ENCODE results near the gene TOR1B. TPM values are rescaled to one million over a fixed set of nuclear protein-coding genes. Genes with fewer than 3 reads are reported as not detected.

TOR1B gene
- total and polyA plus RNA-seq, 2 of the 4 experiments (the other 2 are of a cell fraction) = 15.6 to 21.0 TPM

DNA sequence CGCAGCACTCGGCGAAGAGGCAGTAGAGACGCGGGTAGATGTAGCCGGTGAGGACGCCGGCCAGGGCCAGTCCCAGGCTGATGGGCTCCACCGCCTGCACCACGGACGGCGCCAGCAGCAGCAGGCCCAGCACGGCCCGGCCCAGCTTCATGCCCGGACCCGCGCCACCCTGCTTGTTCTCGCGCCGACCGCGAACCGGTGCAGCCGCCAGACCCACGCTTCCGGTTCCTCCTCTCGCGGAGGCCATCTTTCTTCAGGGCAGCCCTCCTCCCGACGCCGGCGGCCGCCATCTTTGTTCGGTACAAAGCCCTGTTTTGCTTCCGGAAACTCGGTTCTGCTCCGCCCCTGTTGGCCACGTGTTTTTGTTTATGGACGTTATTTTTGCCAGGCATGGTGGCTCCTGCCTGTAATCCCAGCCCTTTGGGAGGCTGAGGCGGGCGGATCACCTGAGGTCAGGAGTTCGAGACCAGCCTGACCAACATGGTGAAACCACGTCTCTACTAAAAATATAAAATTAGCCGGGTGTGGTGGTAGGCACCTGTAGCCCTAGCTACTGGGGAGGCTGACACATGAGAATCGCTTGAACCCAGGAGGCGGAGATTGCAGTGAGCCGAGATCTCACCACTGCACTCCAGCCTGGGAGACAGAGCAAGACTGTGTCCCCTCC, 21.1 kb downstream of the TOR1B start, which contains the start of gene TOR1A:
Gene TOR1A, minus strand, starts transcription at position 202 of the 667 bp plus-strand sequence. Its CDS starts 51 bp downstream, at position 151.
- ChIA-PET POLR2A (ENCODE audit: unreplicated experiment) (no interaction called here), CTCF (no interaction called here)
- intact Hi-C loops (cut with micrococcal nuclease) = no loop called here
- peak within 1 kb of the TSS; percentile 95 for H3K4me2 ChIP-seq (ENCODE audit: low read depth, low read length)
- peaks cover 6% of the 10 kb centered on the region; the same call in 1 of the 2 replicates for H3K9me1 ChIP-seq (ENCODE audit: insufficient read depth, low read length)
- no TSS peak for BruUV-seq (replicated peaks)
- H3K27me3 ChIP-seq (ENCODE audit: control insufficient read depth, insufficient read depth, low read length) = no peaks in the 10 kb centered on the region
- ATAC-seq (ENCODE audit: low read depth) (peak; percentile 94), DNase-seq (peak; percentile 92)
- peak within 1 kb of the TSS; percentile 85 for H3K4me3 ChIP-seq (ENCODE audit: insufficient read depth, low read depth, low read length)
- peak within 1 kb of the TSS; percentile 74 for H2AK5ac ChIP-seq (ENCODE audit: low read depth, low read length)
- in situ Hi-C loops (cut with MboI; ENCODE audit: low sequenced_read_pairs) = no loop called here
- H2BK15ac ChIP-seq (ENCODE audit: low read depth, low read length) = no peak within 1 kb of the TSS
- peak within 1 kb of the TSS; percentile 37; the same call in 1 of the 2 replicates for H4K5ac ChIP-seq (ENCODE audit: low read depth, low read length)
- WGBS, 2 experiments (ENCODE audit: extremely low coverage in 2 of 2, insufficient read length in 1 of 2) = 0% methylated on average over 11 of the region's 47 CpGs; no CpG with 5 or more reads in 1 of the 2 experiments
- peak within 1 kb of the TSS; percentile 85 for H3K14ac ChIP-seq (replicated peaks; ENCODE audit: low read depth, low read length)
- peak within 1 kb of the TSS; percentile 67 for H3K56ac ChIP-seq (ENCODE audit: extremely low read depth, insufficient read depth, low read length)
- H4K91ac ChIP-seq (ENCODE audit: insufficient read depth, low read depth, low read length) = peak within 1 kb of the TSS; percentile 76
- H3K9me3 ChIP-seq (ENCODE audit: control insufficient read depth, insufficient read depth, low read length) = no peaks in the 10 kb centered on the region
- H3K9ac ChIP-seq (ENCODE audit: low read depth, low read length) = peak within 1 kb of the TSS; percentile 84
- no peak within 1 kb of the TSS; the same call in 1 of the 2 replicates for H2BK20ac ChIP-seq (ENCODE audit: low read depth, low read length)
- H3K18ac ChIP-seq (ENCODE audit: low read depth, low read length) = no peak within 1 kb of the TSS; the same call in 1 of the 2 replicates
- peak within 1 kb of the TSS; percentile 55 for H2BK5ac ChIP-seq (ENCODE audit: low read depth, low read length, poor library complexity, severe bottlenecking)
- no peak within 1 kb of the TSS for H2BK120ac ChIP-seq (ENCODE audit: low read depth, low read length)
- H3K4ac ChIP-seq (ENCODE audit: low read depth, low read length) = peak within 1 kb of the TSS; percentile 98
- dilution Hi-C loops (cut with HindIII; ENCODE audit: low sequenced_read_pairs, unreplicated experiment) = no loop called here
- peaks cover 18 to 31% of the 10 kb centered on the region in 2 experiments for H3K79me1 ChIP-seq (ENCODE audit: low read depth in 1 of 2, low read length in 2 of 2)
- H2AK9ac ChIP-seq (replicated peaks; ENCODE audit: low read depth, low read length, poor library complexity) = peak within 1 kb of the TSS; percentile 89
- H3K27ac ChIP-seq (ENCODE audit: insufficient read depth, low read length) = peak within 1 kb of the TSS; percentile 90
- H3K36me3 ChIP-seq (ENCODE audit: control insufficient read depth, insufficient read depth, low read length) = peaks cover 30% of the 10 kb centered on the region
- H3K4me1 ChIP-seq (ENCODE audit: control insufficient read depth, insufficient read depth, low read length) = peaks cover 2% of the 10 kb centered on the region; the same call in 1 of the 2 replicates
- peak within 1 kb of the TSS; percentile 98 for H3K23ac ChIP-seq (ENCODE audit: low read depth, low read length)
- peak within 1 kb of the TSS; percentile 17 to 85; a peak in 3 of 4 replicates for H4K8ac ChIP-seq (ENCODE audit: low read depth in 2 of 2, low read length in 2 of 2)
- TF ChIP-seq RFX5 (IDR thresholded peaks at IDR 0.05; ENCODE audit: low read depth, low read length) (no peak), NFE2L2 (IDR thresholded peaks at IDR 0.05; ENCODE audit: low read depth, low read length) (no peak), FOS (IDR thresholded peaks at IDR 0.05; ENCODE audit: low read depth, low read length) (0 out of 2 replicates have a peak, but pooled peaks have one; percentile 8), RAD21 (IDR thresholded peaks at IDR 0.05; ENCODE audit: low read length) (no peak), MXI1 (IDR thresholded peaks at IDR 0.05; ENCODE audit: borderline replicate concordance, low read depth, low read length) (peak; percentile 94), MAZ (IDR thresholded peaks at IDR 0.05; ENCODE audit: borderline replicate concordance, low read depth, low read length) (peak; percentile 74; the same call in 1 of the 2 replicates), CHD1 (IDR thresholded peaks at IDR 0.05; ENCODE audit: low read depth, low read length) (no peak), RCOR1 (IDR thresholded peaks at IDR 0.05; ENCODE audit: insufficient replicate concordance, low read length) (no peak), POLR2A (IDR thresholded peaks at IDR 0.05; ENCODE audit: low read depth, low read length) (peak; percentile 74; the same call in 1 of the 2 replicates), SMC3 (IDR thresholded peaks at IDR 0.05; ENCODE audit: low read depth, low read length) (no peak), MAFK (IDR thresholded peaks at IDR 0.05; ENCODE audit: low read depth, low read length) (no peak), CEBPB (IDR thresholded peaks at IDR 0.05; ENCODE audit: low read depth, low read length) (no peak), BHLHE40 (IDR thresholded peaks at IDR 0.05; ENCODE audit: low read depth, low read length) (no peak)
- TF ChIP-seq, protein P1, sequence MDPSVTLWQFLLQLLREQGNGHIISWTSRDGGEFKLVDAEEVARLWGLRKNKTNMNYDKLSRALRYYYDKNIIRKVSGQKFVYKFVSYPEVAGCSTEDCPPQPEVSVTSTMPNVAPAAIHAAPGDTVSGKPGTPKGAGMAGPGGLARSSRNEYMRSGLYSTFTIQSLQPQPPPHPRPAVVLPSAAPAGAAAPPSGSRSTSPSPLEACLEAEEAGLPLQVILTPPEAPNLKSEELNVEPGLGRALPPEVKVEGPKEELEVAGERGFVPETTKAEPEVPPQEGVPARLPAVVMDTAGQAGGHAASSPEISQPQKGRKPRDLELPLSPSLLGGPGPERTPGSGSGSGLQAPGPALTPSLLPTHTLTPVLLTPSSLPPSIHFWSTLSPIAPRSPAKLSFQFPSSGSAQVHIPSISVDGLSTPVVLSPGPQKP (IDR thresholded peaks at IDR 0.05; ENCODE audit: borderline replicate concordance, low read depth, low read length) = 0 out of 2 replicates have a peak, but pooled peaks have one; percentile 79
- TF ChIP-seq, protein P2, sequence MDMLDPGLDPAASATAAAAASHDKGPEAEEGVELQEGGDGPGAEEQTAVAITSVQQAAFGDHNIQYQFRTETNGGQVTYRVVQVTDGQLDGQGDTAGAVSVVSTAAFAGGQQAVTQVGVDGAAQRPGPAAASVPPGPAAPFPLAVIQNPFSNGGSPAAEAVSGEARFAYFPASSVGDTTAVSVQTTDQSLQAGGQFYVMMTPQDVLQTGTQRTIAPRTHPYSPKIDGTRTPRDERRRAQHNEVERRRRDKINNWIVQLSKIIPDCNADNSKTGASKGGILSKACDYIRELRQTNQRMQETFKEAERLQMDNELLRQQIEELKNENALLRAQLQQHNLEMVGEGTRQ (IDR thresholded peaks at IDR 0.05; ENCODE audit: low read depth, low read length) = peak; percentile 87
- H4K20me1 ChIP-seq (ENCODE audit: insufficient read depth, low read length) = peaks cover 11% of the 10 kb centered on the region; the same call in 1 of the 2 replicates
- peak within 1 kb of the TSS; percentile 92 for H2AFZ ChIP-seq (replicated peaks; ENCODE audit: low read length, poor library complexity)

Measured in IMR-90 (cell line).